ENCODE results near the gene HNRNPH1.

HNRNPH1 gene

GRCh38 chr5:179585941-179586401, 37.5 kb downstream of the HNRNPH1 start:
- Histone ChIP-seq H3F3A (ENCODE audit: insufficient read depth, low read length) (no peaks in the 10 kb centered on the region), H2AFZ (ENCODE audit: low read length) (no peak overlapping the region), H3K4me2 (ENCODE audit: low read length) (no peak overlapping the region), H3K9me3 (ENCODE audit: low read length) (no peaks in the 10 kb centered on the region), H3K4me3 (ENCODE audit: low read depth, low read length, poor library complexity, severe bottlenecking) (no peak overlapping the region), H3K27ac (ENCODE audit: low read depth, low read length, poor library complexity, severe bottlenecking) (no peak overlapping the region), H3K79me2 (ENCODE audit: insufficient read depth, low read length) (no peaks in the 10 kb centered on the region), H3K9me2 (ENCODE audit: low read depth, low read length) (no peaks in the 10 kb centered on the region), H3K9ac (ENCODE audit: low read length) (no peak overlapping the region), H3K36me3 (ENCODE audit: insufficient read depth, low read length) (peaks cover 70% of the 10 kb centered on the region), H4K20me1 (ENCODE audit: insufficient read depth, low read length) (no peaks in the 10 kb centered on the region), H3K27me3 (ENCODE audit: insufficient read depth, low read length) (no peaks in the 10 kb centered on the region), H3K4me1 (ENCODE audit: insufficient read depth, low read length, severe bottlenecking) (no peaks in the 10 kb centered on the region)
- no peak for TF ChIP-seq EZH2 (IDR thresholded peaks at IDR 0.05; ENCODE audit: borderline replicate concordance, low read length)
- no peak for TF ChIP-seq CTCF (IDR thresholded peaks at IDR 0.05; ENCODE audit: low read length)

GRCh38 chr5:179577286-179577960, 46.0 kb downstream of the HNRNPH1 start:
- no peaks in the 10 kb centered on the region for H3F3A ChIP-seq (ENCODE audit: insufficient read depth, low read length)
- no peaks in the 10 kb centered on the region for H3K4me1 ChIP-seq (ENCODE audit: insufficient read depth, low read length, severe bottlenecking)
- H3K36me3 ChIP-seq (ENCODE audit: insufficient read depth, low read length), result peaks cover 60% of the 10 kb centered on the region
- H3K4me3 ChIP-seq (ENCODE audit: low read depth, low read length, poor library complexity, severe bottlenecking), result no peak overlapping the region
- no peak overlapping the region for H3K9ac ChIP-seq (ENCODE audit: low read length)
- no peaks in the 10 kb centered on the region for H4K20me1 ChIP-seq (ENCODE audit: insufficient read depth, low read length)
- no peaks in the 10 kb centered on the region for H3K9me3 ChIP-seq (ENCODE audit: low read length)
- H3K27me3 ChIP-seq (ENCODE audit: insufficient read depth, low read length), result no peaks in the 10 kb centered on the region
- H3K4me2 ChIP-seq (ENCODE audit: low read length), result no peak overlapping the region
- no peak overlapping the region for H2AFZ ChIP-seq (ENCODE audit: low read length)
- H3K27ac ChIP-seq (ENCODE audit: low read depth, low read length, poor library complexity, severe bottlenecking), result no peak overlapping the region
- H3K9me2 ChIP-seq (ENCODE audit: low read depth, low read length), result no peaks in the 10 kb centered on the region
- TF ChIP-seq CTCF (IDR thresholded peaks at IDR 0.05; ENCODE audit: low read length), result no peak
- TF ChIP-seq EZH2 (IDR thresholded peaks at IDR 0.05; ENCODE audit: borderline replicate concordance, low read length), result no peak
- no peaks in the 10 kb centered on the region for H3K79me2 ChIP-seq (ENCODE audit: insufficient read depth, low read length)

GRCh38 chr5:179572386-179572785, 51.1 kb downstream of the HNRNPH1 start:
- no peaks in the 10 kb centered on the region for H3K27me3 ChIP-seq (ENCODE audit: insufficient read depth, low read length)
- H3K9me2 ChIP-seq (ENCODE audit: low read depth, low read length), result no peaks in the 10 kb centered on the region
- H3K27ac ChIP-seq (ENCODE audit: low read depth, low read length, poor library complexity, severe bottlenecking), result no peak overlapping the region
- H3K36me3 ChIP-seq (ENCODE audit: insufficient read depth, low read length), result peaks cover 70% of the 10 kb centered on the region
- H3K4me2 ChIP-seq (ENCODE audit: low read length), result no peak overlapping the region
- H4K20me1 ChIP-seq (ENCODE audit: insufficient read depth, low read length), result no peaks in the 10 kb centered on the region
- TF ChIP-seq CTCF (IDR thresholded peaks at IDR 0.05; ENCODE audit: low read length) (no peak), EZH2 (IDR thresholded peaks at IDR 0.05; ENCODE audit: borderline replicate concordance, low read length) (no peak)
- no peaks in the 10 kb centered on the region for H3K9me3 ChIP-seq (ENCODE audit: low read length)
- no peak overlapping the region for H3K4me3 ChIP-seq (ENCODE audit: low read depth, low read length, poor library complexity, severe bottlenecking)
- no peak overlapping the region for H2AFZ ChIP-seq (ENCODE audit: low read length)
- H3F3A ChIP-seq (ENCODE audit: insufficient read depth, low read length), result no peaks in the 10 kb centered on the region
- no peaks in the 10 kb centered on the region for H3K4me1 ChIP-seq (ENCODE audit: insufficient read depth, low read length, severe bottlenecking)
- no peaks in the 10 kb centered on the region for H3K79me2 ChIP-seq (ENCODE audit: insufficient read depth, low read length)
- H3K9ac ChIP-seq (ENCODE audit: low read length), result no peak overlapping the region

Data from OCI-LY1 (cell line).